Sigmoid colon (tissue), 4 donors: Measurements from ENCODE around the gene ADAMTS2.

Experiments used
- CTCF ChIP-seq, 4 experiments: fragments of 450-650 bp in 3 of 4; fragments of 200-600 bp in 1 of 4; IDR thresholded peaks; one replicate each; pipeline ENCODE4 v1.5.1; 2016 to 2019; ENCODE audit warnings: antibody characterized with exemption in 4 of 4, mild to moderate bottlenecking in 3 of 4, moderate library complexity in 2 of 4
- POLR2A ChIP-seq, 2 donors: fragments of 450-650 bp; IDR thresholded peaks; one replicate each; pipeline ENCODE4 v1.6.1; 2016; ENCODE audit warnings: antibody characterized with exemption in 2 of 2, mild to moderate bottlenecking in 2 of 2, moderate library complexity in 2 of 2
- POLR2AphosphoS5 ChIP-seq, 4 donors: sonication (generic); formaldehyde crosslinking; IDR thresholded peaks; one replicate each; pipeline ENCODE4 v1.6.1; 2017; ENCODE audit warnings: antibody characterized with exemption in 4 of 4

DNA sequence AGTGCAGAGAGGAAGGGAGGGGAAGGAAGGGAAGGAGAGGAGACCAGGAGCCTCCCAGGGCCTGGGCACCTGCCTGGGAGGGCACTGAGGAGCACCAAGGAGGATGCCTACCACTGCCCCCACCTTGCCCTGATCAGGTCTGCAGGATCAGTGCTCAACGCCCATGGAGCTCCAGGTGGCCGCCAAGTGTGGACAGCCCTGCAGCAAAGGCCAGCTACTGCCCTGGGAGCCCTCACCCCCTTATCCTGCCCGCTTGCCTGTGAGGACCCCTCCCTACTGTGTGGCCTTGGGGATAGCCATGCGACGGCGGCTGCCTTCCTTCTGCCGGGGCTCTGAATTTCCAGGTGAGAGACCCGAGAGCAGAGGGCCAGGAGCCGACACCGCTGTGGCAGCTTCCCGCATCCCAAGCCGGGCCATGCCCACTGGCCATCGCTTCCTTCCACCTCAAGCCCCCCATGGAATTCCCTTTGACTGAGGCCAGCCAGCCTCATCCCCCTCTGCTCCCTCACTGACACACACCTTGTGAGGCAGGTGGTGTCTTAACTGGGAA lies 12.4 kb downstream of the ADAMTS2 start:
- TF ChIP-seq CTCF (IDR thresholded peaks at IDR 0.05) = no peak
- TF ChIP-seq POLR2AphosphoS5 (IDR thresholded peaks at IDR 0.05) = no peak
- no peak for TF ChIP-seq POLR2A (IDR thresholded peaks at IDR 0.05)
